Occipital lobe (tissue), 2 donors: ENCODE measurements around the gene UHRF2. TPM values are rescaled to one million over a fixed set of nuclear protein-coding genes. Genes with fewer than 3 reads are reported as not detected.

Experiments
- small RNA-seq: library from RNA; depleted of rRNA; stranded (forward); fragments of <200 nt; gene quantifications from one replicate; pipeline ENCODE3, GENCODE V24; 2014
- total RNA-seq: library from RNA; depleted of rRNA; stranded (reverse); fragments of >200 nt; gene quantifications from one replicate; pipeline ENCODE4 v1.2.3, GENCODE V29; 2014

UHRF2 gene
- total RNA-seq, 1 donor from 2014 or later: 84.7 TPM

Small RNA genes lying within 50 kb of the gene (small RNA-seq; reads per million reads assigned to genes)
- not detected for gene RN7SL25P

Other genes starting within 250 kb of the UHRF2 start
- 20.7 TPM for gene IL33, start 197.4 kb upstream of the UHRF2 start, total RNA-seq
- gene TPD52L3, start 84.8 kb upstream of the UHRF2 start, total RNA-seq: not detected
- 10.0 TPM for gene GLDC, start 232.5 kb downstream of the UHRF2 start, total RNA-seq